Brain microvascular endothelial cell (primary cell): ENCODE results near the gene MARK3.
A peak's percentile ranks its signal among the peaks of the same experiment; 100 is the strongest.

Source experiments
- DNase-seq: peaks from one replicate; pipeline ENCODE4 v3.0.0-alpha.2; 2020
- H3K27ac ChIP-seq: fragments of 250-450 bp; sonication (Bioruptor Pico); 2 replicates; pipeline ENCODE4 v1.5.1; 2020; ENCODE audit warnings: mild to moderate bottlenecking, moderate library complexity
- H3K27me3 ChIP-seq: fragments of 250-450 bp; sonication (Bioruptor Pico); replicated peaks from 2 replicates; pipeline ENCODE4 v1.5.1; 2020; ENCODE audit warnings: mild to moderate bottlenecking
- H3K36me3 ChIP-seq: fragments of 250-450 bp; sonication (Bioruptor Pico); replicated peaks from 2 replicates; pipeline ENCODE4 v1.5.1; 2020; ENCODE audit warnings: mild to moderate bottlenecking
- H3K4me3 ChIP-seq: 2 replicates; pipeline ENCODE4 v1.5.1; 2011; ENCODE audit warnings: low read depth, mild to moderate bottlenecking, control low read depth, low read length, moderate library complexity
- in situ Hi-C: cut with HindIII; loops from 2 replicates; pipeline ENCODE4 v1.10.0; 2017; ENCODE audit warnings: low sequenced_read_pairs, low pct_ligation_motif_present
- TF ChIP-seq, protein P1 (sequence below): IDR thresholded peaks from 2 replicates; pipeline ENCODE4 v1.5.1; 2011; ENCODE audit warnings: low read depth, mild to moderate bottlenecking, moderate library complexity, low read length, control low read depth, inconsistent platforms; ENCODE audit errors: missing control alignments

The MARK3 gene

GRCh38 chr14:103372017-103372416 lies 13.2 kb upstream of the MARK3 start:
- no peak for DNase-seq
- no peaks in the 10 kb centered on the region for H3K27me3 ChIP-seq

GRCh38 chr14:103372552-103373304 lies 12.5 kb upstream of the MARK3 start:
- TF ChIP-seq, protein P1, sequence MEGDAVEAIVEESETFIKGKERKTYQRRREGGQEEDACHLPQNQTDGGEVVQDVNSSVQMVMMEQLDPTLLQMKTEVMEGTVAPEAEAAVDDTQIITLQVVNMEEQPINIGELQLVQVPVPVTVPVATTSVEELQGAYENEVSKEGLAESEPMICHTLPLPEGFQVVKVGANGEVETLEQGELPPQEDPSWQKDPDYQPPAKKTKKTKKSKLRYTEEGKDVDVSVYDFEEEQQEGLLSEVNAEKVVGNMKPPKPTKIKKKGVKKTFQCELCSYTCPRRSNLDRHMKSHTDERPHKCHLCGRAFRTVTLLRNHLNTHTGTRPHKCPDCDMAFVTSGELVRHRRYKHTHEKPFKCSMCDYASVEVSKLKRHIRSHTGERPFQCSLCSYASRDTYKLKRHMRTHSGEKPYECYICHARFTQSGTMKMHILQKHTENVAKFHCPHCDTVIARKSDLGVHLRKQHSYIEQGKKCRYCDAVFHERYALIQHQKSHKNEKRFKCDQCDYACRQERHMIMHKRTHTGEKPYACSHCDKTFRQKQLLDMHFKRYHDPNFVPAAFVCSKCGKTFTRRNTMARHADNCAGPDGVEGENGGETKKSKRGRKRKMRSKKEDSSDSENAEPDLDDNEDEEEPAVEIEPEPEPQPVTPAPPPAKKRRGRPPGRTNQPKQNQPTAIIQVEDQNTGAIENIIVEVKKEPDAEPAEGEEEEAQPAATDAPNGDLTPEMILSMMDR: no peak
- DNase-seq: peak; percentile 89
- Histone ChIP-seq H3K36me3 (no peaks in the 10 kb centered on the region), H3K4me3 (no peak overlapping the region), H3K27ac (peak overlapping the region; percentile 47), H3K27me3 (no peaks in the 10 kb centered on the region)
- in situ Hi-C loops: no loop called here

More at GRCh38 chr14:103372017-103372416, 13.2 kb upstream of the MARK3 start:
- H3K4me3 ChIP-seq: no peak overlapping the region
- TF ChIP-seq, protein P1: no peak
- peak overlapping the region; percentile 47 for H3K27ac ChIP-seq
- in situ Hi-C loops: no loop called here
- no peaks in the 10 kb centered on the region for H3K36me3 ChIP-seq

DNA sequence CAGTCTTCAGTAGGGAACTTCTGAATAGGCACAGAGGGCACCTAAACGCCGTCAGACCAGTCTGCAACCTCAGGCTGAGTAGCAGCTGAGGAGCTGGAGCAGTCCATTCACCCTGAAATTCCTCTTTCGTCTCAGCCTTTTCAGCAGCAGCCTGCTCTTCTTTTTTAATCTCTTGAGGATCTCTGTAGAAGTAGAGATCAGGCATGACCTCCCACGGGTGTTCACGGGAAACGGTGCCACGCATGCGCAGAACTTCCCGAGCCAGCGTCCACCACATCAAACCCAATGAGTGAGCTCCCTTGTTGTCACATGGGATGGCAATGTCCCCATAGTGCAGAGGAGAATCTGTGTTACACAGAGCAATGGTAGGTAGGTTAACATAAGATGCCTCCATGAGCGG lies 11.1 kb upstream of the MARK3 start:
- Histone ChIP-seq H3K36me3 (no peaks in the 10 kb centered on the region), H3K27ac (no peak overlapping the region), H3K27me3 (no peaks in the 10 kb centered on the region), H3K4me3 (no peak overlapping the region)
- TF ChIP-seq, protein P1: no peak
- in situ Hi-C loops: no loop called here
- no peak for DNase-seq

DNA sequence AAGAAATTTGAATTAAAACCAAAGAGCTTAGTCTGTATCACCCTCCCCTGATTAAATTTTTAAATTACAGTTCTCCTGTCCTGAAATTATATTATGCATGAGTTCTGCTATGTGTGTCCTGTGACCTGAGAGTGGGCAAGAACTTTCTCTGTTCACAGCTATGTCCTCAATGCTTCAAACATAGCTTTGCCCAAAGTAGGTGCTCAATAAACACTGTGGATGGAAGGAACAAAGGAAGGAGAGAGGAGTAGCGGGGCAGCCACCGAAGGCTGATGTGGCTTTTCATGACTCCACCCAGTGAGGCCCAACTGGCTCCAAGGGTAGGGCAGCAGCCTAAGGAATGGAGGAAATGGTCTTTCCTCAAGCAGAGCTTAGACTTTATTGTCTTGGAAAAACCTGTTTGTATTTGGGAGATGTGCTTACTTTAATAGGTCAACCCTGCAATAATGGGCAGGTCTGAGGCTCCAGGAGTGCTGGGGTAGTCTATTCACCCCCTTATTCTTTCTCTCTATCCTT lies 7.6 kb upstream of the MARK3 start:
- Histone ChIP-seq H3K27me3 (no peaks in the 10 kb centered on the region), H3K4me3 (no peak overlapping the region), H3K36me3 (no peaks in the 10 kb centered on the region), H3K27ac (no peak overlapping the region)
- no peak for DNase-seq
- in situ Hi-C loops: no loop called here
- TF ChIP-seq, protein P1: no peak

- TF ChIP-seq, protein P1: no peak
- no peak for DNase-seq
- in situ Hi-C loops: no loop called here
- Histone ChIP-seq H3K4me3 (no peak overlapping the region), H3K27ac (no peak overlapping the region), H3K36me3 (no peaks in the 10 kb centered on the region), H3K27me3 (no peaks in the 10 kb centered on the region)
Observed at GRCh38 chr14:103378038-103378854, 7.0 kb upstream of the MARK3 start.
